ENCODE data around the gene ABAT. TPM values are rescaled to one million over a fixed set of nuclear protein-coding genes. Genes with fewer than 3 reads are reported as not detected.

The ABAT gene
- total RNA-seq, 1 experiment from 2014 or later, result 4.7 TPM

- TF ChIP-seq EGR1 (IDR thresholded peaks at IDR 0.05; ENCODE audit: low read depth) (no peak), SP1 (IDR thresholded peaks at IDR 0.05; ENCODE audit: low read depth) (no peak), TCF7L2 (IDR thresholded peaks at IDR 0.05; ENCODE audit: borderline replicate concordance, extremely low read depth, insufficient read depth, insufficient read length) (no peak), EZH2 (IDR thresholded peaks at IDR 0.05) (no peak), CBX3 (IDR thresholded peaks at IDR 0.05; ENCODE audit: low read depth) (no peak), ZNF274 (IDR thresholded peaks at IDR 0.05; ENCODE audit: low read depth, low read length) (no peak), REST (IDR thresholded peaks at IDR 0.05; ENCODE audit: low read depth) (no peak), SIN3A (IDR thresholded peaks at IDR 0.05; ENCODE audit: low read depth) (no peak), ZBTB33 (IDR thresholded peaks at IDR 0.05; ENCODE audit: extremely low read depth, insufficient replicate concordance, low read length) (no peak), RAD21 (IDR thresholded peaks at IDR 0.05; ENCODE audit: low read depth) (no peak), JUND (IDR thresholded peaks at IDR 0.05) (no peak), MAX (IDR thresholded peaks at IDR 0.05) (no peak), POLR2A (IDR thresholded peaks at IDR 0.05; ENCODE audit: borderline replicate concordance, extremely low read depth, insufficient read depth, insufficient read length) (no peak), FOSL1 (IDR thresholded peaks at IDR 0.05; ENCODE audit: low read depth) (no peak), YY1 (IDR thresholded peaks at IDR 0.05; ENCODE audit: extremely low read depth, insufficient replicate concordance, low read depth, low read length) (no peak), POLR2AphosphoS5 (IDR thresholded peaks at IDR 0.05; ENCODE audit: low read depth, low read length) (no peak), CEBPB (IDR thresholded peaks at IDR 0.05; ENCODE audit: low read depth) (no peak), ZFX (IDR thresholded peaks at IDR 0.05) (no peak)
- TF ChIP-seq, protein P1, sequence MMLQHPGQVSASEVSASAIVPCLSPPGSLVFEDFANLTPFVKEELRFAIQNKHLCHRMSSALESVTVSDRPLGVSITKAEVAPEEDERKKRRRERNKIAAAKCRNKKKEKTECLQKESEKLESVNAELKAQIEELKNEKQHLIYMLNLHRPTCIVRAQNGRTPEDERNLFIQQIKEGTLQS (IDR thresholded peaks at IDR 0.05), result no peak
- no peaks in the 10 kb centered on the region for H3K9me3 ChIP-seq (ENCODE audit: control insufficient read depth in 1 of 2, insufficient read depth in 1 of 2, low read depth in 1 of 2, low read length in 2 of 2)
- ChIA-PET POLR2A (no interaction called here), RAD21 (ENCODE audit: low non-redundant PET in 1 of 2, low total read pairs in 2 of 2, uncharacterized antibody in 2 of 2, unreplicated experiment in 2 of 2) (no interaction called here), CTCF (no interaction called here)
- H3K9me2 ChIP-seq (ENCODE audit: insufficient read depth), result no peaks in the 10 kb centered on the region
- DNase-seq (ENCODE audit: low read depth, low spot score), result no peak
- BruUV-seq (replicated peaks), result no TSS peak
- ATAC-seq, result no peak
- H4K20me1 ChIP-seq (ENCODE audit: insufficient read depth), result no peaks in the 10 kb centered on the region
- no peak overlapping the region for H3K4me2 ChIP-seq (ENCODE audit: low read length)
- H3K4me3 ChIP-seq (replicated peaks in 1 of 2; ENCODE audit: low read depth in 1 of 2, low read length in 2 of 2), result no peak overlapping the region
- H3K9ac ChIP-seq (ENCODE audit: low read length), result no peak overlapping the region
- no peaks in the 10 kb centered on the region for H3K27me3 ChIP-seq (ENCODE audit: insufficient read depth, low read length)
- no peaks in the 10 kb centered on the region for H3K79me2 ChIP-seq (ENCODE audit: insufficient read depth, low read length)
- peaks cover 34 to 41% of the 10 kb centered on the region in 2 experiments; a peak in 3 of 4 replicates for H3K36me3 ChIP-seq (ENCODE audit: control insufficient read depth in 1 of 2, insufficient read depth in 2 of 2, low read length in 2 of 2)
- intact Hi-C loops (cut with micrococcal nuclease), result no loop called here
- H3K27ac ChIP-seq (ENCODE audit: low read depth, low read length), result no peak overlapping the region
- no peaks in the 10 kb centered on the region for H3K4me1 ChIP-seq (ENCODE audit: control insufficient read depth in 1 of 2, insufficient read depth in 2 of 2, low read length in 2 of 2)
- H2AFZ ChIP-seq (ENCODE audit: low read depth, low read length, poor library complexity, severe bottlenecking), result no peak overlapping the region
Observed at GRCh38 chr16:8645831-8646230, 28.6 kb upstream of the ABAT start.
